ENCODE results near the gene HRNR.
"Not testable (repeated sequence)": the region's sequence is repeated elsewhere in the genome, so short reads cannot be mapped to it uniquely, and the experiment has no call there.

HRNR gene

GRCh38 chr1:152224093-152224492 lies at the start of gene HRNR:
HRNR (minus strand) TSS chr1:152224193; CDS start chr1:152223253, 940 bp downstream.
- no peak for DNase-seq

- not testable (repeated sequence) for DNase-seq
These were observed 32.4 kb upstream of the HRNR start for GRCh38 chr1:152256394-152256793.

- no peak for DNase-seq
These were observed 28.2 kb upstream of the HRNR start for GRCh38 chr1:152252157-152252556.

- DNase-seq: no peak
These were observed 27.4 kb upstream of the HRNR start for GRCh38 chr1:152251391-152251790.

- no peak for DNase-seq
These were observed 23.3 kb upstream of the HRNR start for GRCh38 chr1:152247316-152247715.

- DNase-seq: no peak
These were observed 20.7 kb upstream of the HRNR start for GRCh38 chr1:152244576-152245273.

GRCh38 chr1:152237093-152237492 lies 13.1 kb upstream of the HRNR start:
- no peak for DNase-seq

GRCh38 chr1:152228831-152229230 lies 4.8 kb upstream of the HRNR start:
- DNase-seq: no peak

GRCh38 chr1:152227310-152227928 lies 3.4 kb upstream of the HRNR start:
- DNase-seq: no peak

- no peak for DNase-seq
These were observed 1.7 kb upstream of the HRNR start for GRCh38 chr1:152225678-152226077.

- DNase-seq: no peak
These were observed 3.5 kb downstream of the HRNR start for GRCh38 chr1:152220166-152221163.

- not testable (repeated sequence) for DNase-seq
These were observed 4.6 kb downstream of the HRNR start for GRCh38 chr1:152219438-152219837.

- DNase-seq: no peak
These were observed 5.1 kb downstream of the HRNR start for GRCh38 chr1:152218762-152219436.

- DNase-seq: not testable (repeated sequence)
These were observed 8.4 kb downstream of the HRNR start for GRCh38 chr1:152215604-152216003.

- not testable (repeated sequence) for DNase-seq
These were observed 9.1 kb downstream of the HRNR start for GRCh38 chr1:152214911-152215310.

- DNase-seq: no peak
These were observed 25.0 kb downstream of the HRNR start for GRCh38 chr1:152198982-152199381.

GRCh38 chr1:152197361-152197941 lies 26.5 kb downstream of the HRNR start:
- DNase-seq: no peak

- no peak for DNase-seq
These were observed 32.3 kb downstream of the HRNR start for GRCh38 chr1:152191711-152192110.

- DNase-seq: no peak
These were observed 32.7 kb downstream of the HRNR start for GRCh38 chr1:152191260-152191659.

- no peak for DNase-seq
These were observed 33.4 kb downstream of the HRNR start for GRCh38 chr1:152190589-152190988.

GRCh38 chr1:152189657-152190442 lies 34.1 kb downstream of the HRNR start:
- peak; percentile 70 for DNase-seq
